HG02885 (cell line): ENCODE results near the gene TUBB.
A peak's percentile ranks its signal among the peaks of the same experiment; 100 is the strongest.
"Not testable (repeated sequence)": the region's sequence is repeated elsewhere in the genome, so short reads cannot be mapped to it uniquely, and the experiment has no call there.

Experiments used
- ATAC-seq: cut with Tn5 transposase; IDR thresholded peaks from one replicate; pipeline ENCODE4 v1.9.1; 2021; ENCODE audit warnings: mild to moderate bottlenecking; ENCODE audit not compliant: unreplicated experiment, poor library complexity

The TUBB gene

DNA sequence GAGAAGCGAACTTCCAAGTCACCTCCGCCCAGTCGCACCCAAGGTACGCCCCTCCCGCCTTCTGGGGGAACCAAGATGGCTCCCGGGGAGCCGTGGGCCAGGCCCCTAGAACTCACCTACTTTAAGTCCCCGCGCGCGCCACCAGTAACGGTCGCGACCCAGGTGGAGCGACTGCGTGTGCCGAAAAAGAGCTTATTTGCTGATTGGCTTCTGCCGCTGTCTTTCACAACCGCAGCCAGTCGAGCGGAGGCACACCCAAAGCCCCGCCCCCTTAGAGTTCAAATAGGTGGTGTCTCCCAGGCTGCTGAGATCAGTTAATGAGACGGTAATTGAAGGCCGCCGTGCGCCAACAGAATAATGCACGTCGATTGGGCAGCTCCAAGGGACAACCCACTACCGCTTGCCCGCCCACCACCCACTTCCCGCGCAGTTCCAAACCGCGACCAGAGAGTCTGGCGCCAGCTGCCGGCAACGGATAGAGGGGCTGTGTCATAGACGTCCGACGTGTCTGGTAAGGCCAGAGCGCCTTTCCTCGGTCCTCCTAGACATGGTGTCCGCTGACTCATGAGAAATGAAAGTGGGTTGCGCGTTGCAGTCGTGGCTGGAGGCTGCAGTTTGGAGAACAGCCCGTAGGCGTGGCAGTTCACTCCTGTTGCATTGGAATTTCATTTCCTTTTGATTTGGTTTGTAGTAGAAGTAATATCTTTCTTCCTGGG lies 2.9 kb upstream of the TUBB start, which contains the start of gene MDC1:
MDC1 (minus strand) TSS at position 153 of the 716 bp plus-strand sequence. CDS start 2,106 bp downstream, outside the sequence.
- peak; percentile 74 for ATAC-seq

DNA sequence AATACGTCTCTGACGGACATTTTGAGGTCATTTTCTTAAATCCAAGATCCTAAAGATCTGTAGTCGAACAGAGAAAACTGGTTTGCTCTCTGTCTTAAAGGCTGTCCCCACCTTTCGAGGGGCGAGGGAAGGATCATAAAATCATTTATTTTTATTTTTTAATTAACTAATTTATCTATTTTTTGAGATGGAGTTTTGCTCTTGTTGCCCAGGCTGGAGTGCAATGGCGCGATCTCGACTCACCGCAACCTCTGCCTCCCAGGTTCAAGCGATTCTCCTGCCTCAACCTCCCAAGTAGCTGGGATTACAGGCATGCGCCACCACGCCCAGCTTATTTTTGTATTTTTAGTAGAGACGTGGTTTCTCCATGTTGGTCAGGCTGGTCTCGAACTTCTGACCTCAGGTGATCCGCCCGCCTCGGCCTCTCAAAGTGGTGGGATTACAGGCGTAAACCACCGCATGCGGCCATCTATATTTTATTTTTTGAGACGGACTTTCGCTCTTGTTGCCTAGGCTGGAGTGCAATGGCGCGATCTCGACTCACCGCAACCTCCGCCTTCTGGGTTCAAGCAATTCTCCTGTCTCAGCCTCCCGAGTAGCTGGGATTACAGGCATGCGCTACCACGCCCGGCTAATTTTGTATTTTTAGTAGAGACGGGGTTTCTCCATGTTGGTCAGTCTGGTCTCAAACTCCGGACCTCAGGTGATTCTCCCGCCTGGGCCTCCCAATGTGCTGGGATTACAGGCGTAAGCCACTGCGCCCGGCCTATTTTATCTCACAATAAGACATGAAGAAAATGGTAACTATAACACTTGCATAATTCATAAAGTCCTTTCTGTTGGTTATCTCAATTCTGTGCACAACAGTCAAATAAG lies 2.1 kb upstream of the TUBB start:
- ATAC-seq: not testable (repeated sequence)

DNA sequence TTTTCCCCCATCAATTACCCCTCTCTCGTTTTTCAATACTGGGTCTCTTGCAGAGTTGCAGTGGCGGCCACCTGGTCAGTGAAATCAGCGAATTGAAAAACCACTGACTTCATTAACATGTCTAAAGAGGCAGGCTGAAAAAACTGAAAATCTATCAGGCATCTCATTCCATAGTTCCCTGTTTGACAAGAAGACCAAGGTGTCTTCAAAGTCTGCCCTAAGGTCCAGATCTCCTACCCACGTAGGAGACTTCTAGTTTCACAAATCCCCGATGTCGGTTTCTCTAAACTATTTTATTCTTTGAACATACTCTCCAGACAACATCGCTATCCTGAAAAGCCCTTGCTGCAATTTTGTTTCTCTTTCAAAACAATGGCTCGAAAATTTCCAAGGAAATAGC lies 796 bp upstream of the TUBB start:
- no peak for ATAC-seq

DNA sequence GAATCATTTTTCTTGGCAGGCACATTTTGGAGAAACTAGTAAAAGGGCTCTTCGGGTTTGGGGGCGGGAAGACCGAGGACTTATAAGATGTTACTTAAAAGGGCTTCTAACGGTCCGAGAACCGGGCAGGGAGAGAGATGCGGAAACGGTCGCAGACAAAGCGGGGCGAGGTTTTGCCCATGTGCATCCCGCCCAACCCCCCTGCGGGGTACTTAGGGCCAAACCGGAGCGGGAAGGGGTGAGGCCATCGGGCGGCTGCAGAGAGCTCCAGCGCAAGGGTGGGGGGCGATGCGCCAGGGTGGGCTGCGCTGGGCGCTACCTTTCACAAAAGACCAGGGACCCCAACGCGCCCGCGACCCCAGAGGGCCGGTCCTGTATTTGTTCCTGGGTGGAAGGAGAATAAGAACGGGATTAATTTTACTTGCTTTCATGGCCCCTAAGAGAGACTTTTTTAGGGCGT lies 616 bp downstream of the TUBB start:
- ATAC-seq: no peak

DNA sequence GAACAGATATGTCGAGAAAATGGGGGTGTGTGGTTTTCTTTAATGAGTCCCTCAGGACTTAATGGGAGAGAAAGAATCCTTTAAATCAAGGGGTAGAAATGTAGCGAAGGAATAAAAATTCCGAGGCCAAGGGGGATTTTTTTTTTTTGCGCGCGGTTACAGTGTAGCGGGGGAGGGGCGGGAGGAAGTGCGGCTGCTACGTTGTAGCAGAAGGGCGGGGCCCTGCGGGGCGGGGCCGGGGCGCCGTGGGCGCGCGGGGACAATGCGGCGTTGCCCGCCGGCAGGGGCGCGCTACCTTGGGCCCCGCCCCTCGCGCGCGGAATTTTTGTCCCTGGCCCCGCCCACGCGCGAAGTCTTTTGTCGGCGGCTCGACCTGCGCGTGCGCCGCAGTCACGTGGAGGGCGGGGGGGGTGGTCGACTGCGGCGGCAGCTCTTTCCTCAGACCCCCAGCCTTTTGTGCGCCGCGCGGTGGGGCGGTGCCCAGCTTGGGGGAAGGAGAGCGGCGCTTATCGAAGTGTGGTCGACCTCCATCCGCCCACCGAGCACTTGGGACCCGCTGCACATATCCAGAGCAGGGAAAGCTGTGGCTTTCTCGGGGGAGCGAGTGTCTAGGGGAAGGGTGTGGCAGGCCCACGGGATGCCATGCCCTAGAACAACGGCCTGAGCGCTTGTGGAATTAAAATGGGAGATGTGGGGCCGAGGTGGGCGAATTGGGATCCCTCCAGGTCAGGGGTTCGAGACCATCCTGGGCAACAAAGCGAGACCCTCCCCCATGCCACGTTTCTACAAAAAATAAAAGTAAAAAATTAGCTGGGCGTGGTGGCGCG lies 1.3 kb downstream of the TUBB start:
- ATAC-seq: peak; percentile 34

DNA sequence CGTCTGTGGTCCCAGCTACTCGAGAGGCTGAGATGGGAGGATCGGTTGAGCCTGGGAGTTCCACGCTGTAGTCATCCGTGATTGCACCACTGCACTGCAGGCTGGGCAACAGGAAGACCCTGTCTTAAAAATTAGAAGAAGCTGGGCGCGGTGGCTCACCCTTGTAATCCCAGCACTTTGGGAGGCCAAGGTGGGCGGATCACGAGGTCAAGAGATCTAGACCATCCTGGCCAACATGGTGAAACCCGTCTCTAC lies 1.8 kb downstream of the TUBB start:
- ATAC-seq: not testable (repeated sequence)

DNA sequence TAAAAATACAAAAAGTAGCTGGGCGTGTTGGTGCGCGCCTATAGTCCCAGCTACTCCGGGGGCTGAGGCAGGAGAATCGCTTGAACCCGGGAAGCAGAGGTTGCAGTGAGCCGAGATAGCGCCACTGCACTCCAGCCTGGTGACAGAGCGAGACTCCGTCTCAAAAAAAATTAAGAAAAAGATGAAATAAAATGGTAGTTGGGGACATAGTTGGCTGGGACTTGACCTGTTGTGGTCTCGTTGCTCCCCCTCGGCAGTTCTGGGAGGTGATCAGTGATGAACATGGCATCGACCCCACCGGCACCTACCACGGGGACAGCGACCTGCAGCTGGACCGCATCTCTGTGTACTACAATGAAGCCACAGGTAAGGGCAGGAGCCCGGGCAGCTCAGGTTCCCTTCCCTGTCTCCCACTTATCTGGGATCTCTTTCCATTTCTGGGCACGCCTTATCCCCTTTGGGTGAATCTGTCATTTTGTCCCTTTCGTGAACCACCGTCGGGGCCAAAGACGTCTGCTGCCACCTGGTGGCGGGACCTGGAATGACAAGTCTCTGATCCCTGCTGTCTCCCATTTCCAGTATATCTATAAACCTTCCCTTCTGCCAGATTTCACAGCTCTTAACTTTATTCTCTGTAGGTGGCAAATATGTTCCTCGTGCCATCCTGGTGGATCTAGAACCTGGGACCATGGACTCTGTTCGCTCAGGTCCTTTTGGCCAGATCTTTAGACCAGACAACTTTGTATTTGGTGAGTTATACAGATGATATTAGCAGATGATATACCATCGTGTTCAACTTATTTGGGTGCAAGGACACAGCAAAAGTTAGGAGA lies 2.3 kb downstream of the TUBB start:
- ATAC-seq: no peak

DNA sequence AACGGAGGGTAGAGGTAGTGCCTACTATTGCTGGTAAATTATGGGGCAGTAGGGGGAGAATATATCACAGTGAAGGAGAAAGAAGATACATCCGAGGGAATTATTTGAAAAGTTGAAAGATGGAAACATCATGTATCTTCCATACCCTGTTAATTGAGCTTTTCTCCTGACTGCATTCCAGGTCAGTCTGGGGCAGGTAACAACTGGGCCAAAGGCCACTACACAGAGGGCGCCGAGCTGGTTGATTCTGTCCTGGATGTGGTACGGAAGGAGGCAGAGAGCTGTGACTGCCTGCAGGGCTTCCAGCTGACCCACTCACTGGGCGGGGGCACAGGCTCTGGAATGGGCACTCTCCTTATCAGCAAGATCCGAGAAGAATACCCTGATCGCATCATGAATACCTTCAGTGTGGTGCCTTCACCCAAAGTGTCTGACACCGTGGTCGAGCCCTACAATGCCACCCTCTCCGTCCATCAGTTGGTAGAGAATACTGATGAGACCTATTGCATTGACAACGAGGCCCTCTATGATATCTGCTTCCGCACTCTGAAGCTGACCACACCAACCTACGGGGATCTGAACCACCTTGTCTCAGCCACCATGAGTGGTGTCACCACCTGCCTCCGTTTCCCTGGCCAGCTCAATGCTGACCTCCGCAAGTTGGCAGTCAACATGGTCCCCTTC lies 3.1 kb downstream of the TUBB start:
- not testable (repeated sequence) for ATAC-seq

DNA sequence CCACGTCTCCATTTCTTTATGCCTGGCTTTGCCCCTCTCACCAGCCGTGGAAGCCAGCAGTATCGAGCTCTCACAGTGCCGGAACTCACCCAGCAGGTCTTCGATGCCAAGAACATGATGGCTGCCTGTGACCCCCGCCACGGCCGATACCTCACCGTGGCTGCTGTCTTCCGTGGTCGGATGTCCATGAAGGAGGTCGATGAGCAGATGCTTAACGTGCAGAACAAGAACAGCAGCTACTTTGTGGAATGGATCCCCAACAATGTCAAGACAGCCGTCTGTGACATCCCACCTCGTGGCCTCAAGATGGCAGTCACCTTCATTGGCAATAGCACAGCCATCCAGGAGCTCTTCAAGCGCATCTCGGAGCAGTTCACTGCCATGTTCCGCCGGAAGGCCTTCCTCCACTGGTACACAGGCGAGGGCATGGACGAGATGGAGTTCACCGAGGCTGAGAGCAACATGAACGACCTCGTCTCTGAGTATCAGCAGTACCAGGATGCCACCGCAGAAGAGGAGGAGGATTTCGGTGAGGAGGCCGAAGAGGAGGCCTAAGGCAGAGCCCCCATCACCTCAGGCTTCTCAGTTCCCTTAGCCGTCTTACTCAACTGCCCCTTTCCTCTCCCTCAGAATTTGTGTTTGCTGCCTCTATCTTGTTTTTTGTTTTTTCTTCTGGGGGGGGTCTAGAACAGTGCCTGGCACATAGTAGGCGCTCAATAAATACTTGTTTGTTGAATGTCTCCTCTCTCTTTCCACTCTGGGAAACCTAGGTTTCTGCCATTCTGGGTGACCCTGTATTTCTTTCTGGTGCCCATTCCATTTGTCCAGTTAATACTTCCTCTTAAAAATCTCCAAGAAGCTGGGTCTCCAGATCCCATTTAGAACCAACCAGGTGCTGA lies 3.9 kb downstream of the TUBB start:
- ATAC-seq: not testable (repeated sequence)

DNA sequence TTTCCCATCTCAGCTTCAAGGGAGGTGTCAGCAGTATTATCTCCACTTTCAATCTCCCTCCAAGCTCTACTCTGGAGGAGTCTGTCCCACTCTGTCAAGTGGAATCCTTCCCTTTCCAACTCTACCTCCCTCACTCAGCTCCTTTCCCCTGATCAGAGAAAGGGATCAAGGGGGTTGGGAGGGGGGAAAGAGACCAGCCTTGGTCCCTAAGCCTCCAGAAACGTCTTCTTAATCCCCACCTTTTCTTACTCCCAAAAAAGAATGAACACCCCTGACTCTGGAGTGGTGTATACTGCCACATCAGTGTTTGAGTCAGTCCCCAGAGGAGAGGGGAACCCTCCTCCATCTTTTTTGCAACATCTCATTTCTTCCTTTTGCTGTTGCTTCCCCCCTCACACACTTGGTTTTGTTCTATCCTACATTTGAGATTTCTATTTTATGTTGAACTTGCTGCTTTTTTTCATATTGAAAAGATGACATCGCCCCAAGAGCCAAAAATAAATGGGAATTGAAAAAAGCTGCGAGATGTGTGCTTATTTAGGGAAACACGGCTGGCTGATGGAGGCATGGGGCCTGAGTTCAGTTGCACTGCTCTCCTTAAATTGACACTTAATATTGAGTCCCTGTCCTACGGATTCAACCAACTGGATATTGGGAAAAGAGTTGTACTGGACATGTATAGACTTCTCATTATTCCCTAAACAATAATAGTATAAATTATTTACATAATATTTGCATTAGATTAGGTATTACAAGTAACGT lies 4.9 kb downstream of the TUBB start:
- ATAC-seq: no peak

DNA sequence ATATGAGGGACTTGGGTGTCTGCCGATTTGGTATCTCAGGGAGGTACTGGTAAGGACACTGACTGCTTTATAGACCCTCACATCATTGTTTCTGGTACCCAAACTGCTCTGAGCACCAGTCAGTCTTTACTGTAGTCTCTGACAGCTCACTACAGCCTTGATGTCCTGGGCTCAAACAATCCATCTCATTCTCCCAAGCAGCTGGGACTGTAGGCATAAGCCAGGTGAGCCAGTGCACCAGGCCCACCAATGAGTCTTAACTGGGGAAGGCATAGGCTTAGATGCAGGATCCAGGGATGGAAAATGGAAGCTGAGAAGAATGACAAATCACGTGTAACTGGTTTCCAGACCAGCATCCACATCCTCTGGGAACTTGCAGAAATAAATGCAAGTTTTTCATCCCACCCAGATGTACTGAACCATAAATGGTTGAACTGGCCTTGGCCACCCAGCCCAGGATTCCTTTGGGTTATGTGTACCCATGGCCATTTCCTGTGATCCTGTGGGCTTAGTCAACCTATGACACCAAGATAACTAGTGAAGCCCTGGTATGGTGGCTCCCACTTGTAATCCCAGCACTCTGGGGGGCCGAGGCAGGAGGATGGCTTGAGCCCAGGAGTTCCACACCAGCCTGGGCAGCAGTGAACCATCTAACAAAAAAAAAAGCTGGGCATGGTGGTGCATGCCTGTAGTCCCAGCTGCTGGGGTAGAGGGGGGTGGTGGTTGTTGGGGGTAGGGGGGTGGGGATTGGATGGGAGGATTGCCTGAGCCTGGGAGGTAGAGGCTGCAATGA lies 5.8 kb downstream of the TUBB start:
- ATAC-seq: no peak

DNA sequence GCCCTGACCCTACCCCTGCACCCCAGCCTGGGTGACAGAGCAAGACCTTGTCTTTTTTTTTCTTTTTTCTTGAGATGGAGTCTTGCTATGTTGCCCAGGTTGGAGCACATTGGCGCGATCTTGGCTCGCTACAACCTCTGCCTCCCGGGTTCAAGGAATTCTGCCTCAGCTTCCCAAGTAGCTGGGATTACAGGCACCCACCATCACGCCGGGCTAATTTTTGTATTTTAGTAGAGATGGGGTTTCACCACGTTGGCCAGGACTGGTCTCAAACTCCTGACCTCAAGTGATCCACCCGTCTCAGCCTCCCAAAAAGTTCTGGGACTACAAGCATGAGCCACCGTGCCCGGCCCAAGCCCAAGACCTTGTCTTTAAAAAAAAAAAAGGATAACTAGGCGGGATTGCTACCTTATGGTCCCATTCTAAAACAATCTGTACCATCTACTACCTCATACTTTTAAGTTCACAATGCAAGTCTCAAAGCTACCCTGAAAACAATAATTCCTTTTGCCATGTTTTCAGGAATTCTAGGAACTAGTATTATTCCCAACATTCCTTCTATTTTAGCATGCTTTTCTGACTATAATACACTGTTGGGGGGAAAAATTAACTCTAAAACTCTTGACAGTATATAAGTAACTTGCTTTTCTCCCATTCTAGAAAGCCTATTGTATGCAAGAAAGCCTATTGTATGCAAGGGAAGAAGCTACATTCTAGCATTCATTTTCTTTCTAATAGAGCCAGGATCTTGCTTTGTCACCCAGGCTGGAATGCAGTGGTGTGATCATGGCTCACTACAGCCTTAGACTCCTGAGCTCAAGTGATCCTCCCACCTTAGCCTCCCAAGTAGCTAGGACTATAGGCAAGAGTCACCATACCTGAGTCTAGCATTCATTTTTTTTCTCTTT lies 6.6 kb downstream of the TUBB start:
- no peak for ATAC-seq

DNA sequence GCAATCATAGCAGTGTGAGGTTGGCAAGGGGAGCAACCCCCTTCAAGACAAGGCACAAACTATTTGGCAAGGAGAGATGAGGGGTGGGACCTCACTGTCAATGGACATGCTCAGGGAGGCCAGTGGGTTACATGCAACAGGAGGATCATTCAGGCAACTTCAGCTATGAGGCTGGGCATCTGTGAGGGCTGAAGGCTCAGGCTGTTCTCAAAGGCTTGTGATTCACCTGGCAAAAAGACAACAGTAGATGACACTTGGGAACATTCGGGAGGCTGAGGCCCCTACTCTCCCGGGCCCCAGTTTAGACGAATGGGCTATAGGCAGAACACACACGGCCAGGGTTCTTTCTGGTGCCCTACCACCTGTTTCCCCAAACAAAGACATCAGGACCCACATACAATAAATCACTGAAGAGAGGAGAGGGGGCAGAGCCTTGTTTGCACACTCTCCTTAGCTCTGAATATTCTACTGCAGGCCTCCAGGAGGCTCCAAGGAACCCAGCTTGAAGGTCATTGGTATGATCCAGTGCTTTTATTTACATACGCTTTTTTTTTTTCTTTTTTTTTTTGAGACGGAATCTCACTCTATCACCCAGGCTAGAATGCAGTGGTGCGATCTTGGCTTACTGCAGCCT lies 7.9 kb downstream of the TUBB start:
- ATAC-seq: no peak

DNA sequence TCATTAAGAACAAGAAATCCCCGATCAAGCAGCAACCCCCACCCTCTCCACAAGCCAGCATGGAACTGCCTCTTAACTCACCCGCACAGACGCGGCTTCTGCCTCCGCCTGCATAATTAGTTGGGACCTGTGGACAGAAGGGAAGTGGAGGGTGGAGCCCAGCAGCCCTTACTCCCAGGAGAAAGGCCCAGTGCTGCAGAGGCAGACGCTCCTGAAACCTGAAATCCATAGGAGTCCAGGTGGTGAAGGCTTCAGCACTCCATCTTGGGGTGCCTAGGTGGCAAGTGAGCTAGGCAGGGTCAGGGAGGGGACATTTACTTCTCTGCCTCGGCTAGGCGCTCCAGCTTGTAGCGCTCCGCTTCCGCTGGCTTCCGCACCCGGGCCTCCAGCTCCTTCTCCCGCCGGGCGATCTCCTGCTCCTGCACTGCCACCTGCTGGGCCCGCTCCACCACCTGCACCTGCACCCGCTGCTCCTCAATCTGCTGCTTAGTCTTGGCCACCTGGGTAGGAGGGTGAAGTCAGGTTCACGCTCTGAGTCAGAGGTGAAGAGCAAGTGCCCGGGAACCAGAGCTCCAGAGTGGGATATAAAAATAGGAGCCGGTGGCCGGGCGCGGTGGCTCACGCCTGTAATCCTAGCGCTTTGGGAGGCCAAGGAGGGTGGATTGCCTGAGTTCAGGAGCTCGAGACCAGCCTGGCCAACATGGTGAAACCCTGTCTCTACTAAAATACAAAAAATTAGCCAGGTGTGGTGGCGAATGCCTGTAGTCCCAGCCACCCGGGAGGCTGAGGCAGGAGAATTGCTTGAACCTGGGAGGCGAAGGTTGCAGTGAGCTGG lies 10.7 kb downstream of the TUBB start:
- no peak for ATAC-seq
